Activated T-cell treated with anti-CD3 and anti-CD28 coated beads, Interleukin-2, amount 50 U/mL, for 24 hours (primary cell): ENCODE data around the gene LAMA1.

Experiments
- DNase-seq: peaks from one replicate; pipeline ENCODE4 v3.0.0-alpha.2; 2020
- H3K27ac Mint-ChIP-seq: 2 replicates; pipeline ENCODE4 v1.8.0; 2020; ENCODE audit warnings: mild to moderate bottlenecking, mixed read lengths
- H3K27me3 Mint-ChIP-seq: 2 replicates; pipeline ENCODE4 v1.8.0; 2020; ENCODE audit warnings: mixed read lengths
- H3K36me3 Mint-ChIP-seq: 2 replicates; pipeline ENCODE4 v1.8.0; 2020; ENCODE audit warnings: low read depth, mixed read lengths
- H3K4me1 Mint-ChIP-seq: 2 replicates; pipeline ENCODE4 v1.8.0; 2020; ENCODE audit warnings: low read depth, mixed read lengths
- H3K4me3 Mint-ChIP-seq: 2 replicates; pipeline ENCODE4 v1.8.0; 2020; ENCODE audit warnings: mild to moderate bottlenecking, moderate library complexity, mixed read lengths
- H3K9me3 Mint-ChIP-seq: 2 replicates; pipeline ENCODE4 v1.8.0; 2020; ENCODE audit warnings: mixed read lengths

LAMA1 gene

GRCh38 chr18:7084080-7085065 lies 33.2 kb downstream of the LAMA1 start:
- no peak for DNase-seq
- H3K4me3 Mint-ChIP-seq, result no peak overlapping the region

DNA sequence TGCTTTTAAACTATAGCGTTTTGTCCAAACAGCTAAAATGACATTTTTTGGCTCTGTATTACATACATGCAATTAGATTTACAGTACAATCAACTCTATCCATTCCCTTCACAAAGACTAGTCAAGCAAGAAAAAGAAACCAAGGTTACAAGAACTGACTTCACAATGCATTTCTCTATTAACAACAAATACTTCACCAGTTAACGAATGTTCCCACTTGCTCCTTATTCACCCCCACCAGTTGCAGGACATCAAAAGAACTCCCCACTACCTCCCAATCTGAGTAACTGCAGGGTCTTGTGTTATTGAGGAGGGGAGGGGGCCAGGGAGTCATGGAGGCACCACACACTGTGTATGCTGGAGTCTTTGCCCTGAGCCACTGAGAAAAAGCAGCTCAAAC lies 34.9 kb downstream of the LAMA1 start:
- Mint-ChIP-seq H3K36me3 (no peaks in the 10 kb centered on the region), H3K9me3 (no peaks in the 10 kb centered on the region), H3K27me3 (no peaks in the 10 kb centered on the region), H3K27ac (no peak overlapping the region), H3K4me3 (no peak overlapping the region), H3K4me1 (no peaks in the 10 kb centered on the region)
- no peak for DNase-seq

More at GRCh38 chr18:7084080-7085065, 33.2 kb downstream of the LAMA1 start:
- Mint-ChIP-seq H3K36me3 (no peaks in the 10 kb centered on the region), H3K4me1 (no peaks in the 10 kb centered on the region), H3K27ac (no peak overlapping the region), H3K9me3 (no peaks in the 10 kb centered on the region), H3K27me3 (no peaks in the 10 kb centered on the region)

- H3K27me3 Mint-ChIP-seq, result no peaks in the 10 kb centered on the region
- no peak overlapping the region for H3K4me3 Mint-ChIP-seq
- DNase-seq, result no peak
- no peaks in the 10 kb centered on the region for H3K36me3 Mint-ChIP-seq
- no peaks in the 10 kb centered on the region for H3K4me1 Mint-ChIP-seq
- H3K9me3 Mint-ChIP-seq, result no peaks in the 10 kb centered on the region
- H3K27ac Mint-ChIP-seq, result no peak overlapping the region
These were observed 38.4 kb downstream of the LAMA1 start for GRCh38 chr18:7079231-7079630.

- no peak overlapping the region for H3K27ac Mint-ChIP-seq
- no peak for DNase-seq
- no peaks in the 10 kb centered on the region for H3K36me3 Mint-ChIP-seq
- H3K9me3 Mint-ChIP-seq, result no peaks in the 10 kb centered on the region
- H3K4me3 Mint-ChIP-seq, result no peak overlapping the region
- no peaks in the 10 kb centered on the region for H3K27me3 Mint-ChIP-seq
- H3K4me1 Mint-ChIP-seq, result no peaks in the 10 kb centered on the region
These were observed 45.0 kb downstream of the LAMA1 start for GRCh38 chr18:7072593-7072992.

DNA sequence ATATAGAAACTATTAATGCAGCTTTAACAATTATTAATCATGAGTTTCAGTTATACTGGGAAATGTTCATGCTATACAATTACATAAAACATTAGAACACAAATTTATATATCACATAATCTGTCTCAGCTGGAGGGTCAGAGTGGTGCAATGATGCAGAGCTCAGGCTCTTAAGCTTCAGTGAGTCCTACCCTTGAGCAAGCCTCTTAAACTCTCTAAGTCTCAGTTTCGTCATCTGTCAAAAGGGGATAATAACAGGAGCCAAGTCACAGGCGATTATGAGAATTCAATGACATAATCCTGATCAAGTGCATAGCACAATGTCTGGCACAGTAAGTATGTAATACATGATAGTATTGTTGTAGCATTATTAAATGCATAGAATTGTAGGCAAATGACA lies 46.0 kb downstream of the LAMA1 start:
- no peak overlapping the region for H3K4me3 Mint-ChIP-seq
- no peaks in the 10 kb centered on the region for H3K36me3 Mint-ChIP-seq

GRCh38 chr18:7070466-7070865 lies 47.1 kb downstream of the LAMA1 start:
- no peak for DNase-seq
- H3K9me3 Mint-ChIP-seq, result no peaks in the 10 kb centered on the region
- no peaks in the 10 kb centered on the region for H3K4me1 Mint-ChIP-seq
- no peaks in the 10 kb centered on the region for H3K36me3 Mint-ChIP-seq
- no peak overlapping the region for H3K4me3 Mint-ChIP-seq
- no peak overlapping the region for H3K27ac Mint-ChIP-seq
- H3K27me3 Mint-ChIP-seq, result no peaks in the 10 kb centered on the region

More for the DNA sequence above, 46.0 kb downstream of the LAMA1 start:
- Mint-ChIP-seq H3K27ac (no peak overlapping the region), H3K9me3 (no peaks in the 10 kb centered on the region), H3K27me3 (no peaks in the 10 kb centered on the region), H3K4me1 (no peaks in the 10 kb centered on the region)
- DNase-seq, result no peak

DNA sequence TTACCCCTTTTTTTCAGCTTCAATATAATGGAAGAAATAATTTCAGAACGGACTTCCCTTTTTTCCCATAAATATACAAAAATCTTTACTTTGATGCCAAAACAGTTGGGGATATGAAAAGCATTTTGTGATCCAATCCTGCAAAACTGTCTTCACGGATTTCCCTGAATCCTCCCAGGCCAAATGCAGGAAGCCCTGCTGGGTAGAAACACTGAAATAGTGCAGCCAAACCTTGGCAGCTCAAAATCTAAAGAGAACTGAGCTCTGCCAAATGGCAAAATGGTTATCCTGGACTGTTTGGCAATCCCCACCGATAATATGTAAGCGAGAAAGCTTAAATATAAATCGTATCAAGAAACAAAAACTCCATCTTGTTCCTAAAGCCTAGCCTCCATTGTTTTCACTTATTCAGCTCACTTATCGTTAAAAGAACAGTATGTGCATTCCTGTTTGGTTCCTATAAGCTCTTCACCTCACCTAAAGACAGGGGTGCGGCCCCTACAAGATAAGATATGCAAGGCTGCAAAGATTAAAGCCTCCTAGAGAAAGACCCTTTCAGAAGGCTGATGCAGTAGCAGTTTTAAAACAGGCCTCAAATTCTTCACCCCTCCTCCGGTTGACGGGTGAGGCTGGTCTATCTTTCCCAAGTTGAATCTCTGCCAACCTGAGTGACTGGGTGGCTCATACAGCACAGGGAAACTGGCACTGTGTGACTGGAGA lies 48.6 kb downstream of the LAMA1 start:
- Mint-ChIP-seq H3K9me3 (no peaks in the 10 kb centered on the region), H3K4me1 (no peaks in the 10 kb centered on the region), H3K36me3 (no peaks in the 10 kb centered on the region)

GRCh38 chr18:7066965-7067555 lies 50.5 kb downstream of the LAMA1 start:
- no peak for DNase-seq
- no peaks in the 10 kb centered on the region for H3K4me1 Mint-ChIP-seq
- no peak overlapping the region for H3K4me3 Mint-ChIP-seq
- no peaks in the 10 kb centered on the region for H3K36me3 Mint-ChIP-seq
- no peaks in the 10 kb centered on the region for H3K9me3 Mint-ChIP-seq
- H3K27me3 Mint-ChIP-seq, result peaks cover 2% of the 10 kb centered on the region
- no peak overlapping the region for H3K27ac Mint-ChIP-seq

More for the DNA sequence above, 48.6 kb downstream of the LAMA1 start:
- no peak for DNase-seq
- Mint-ChIP-seq H3K27ac (no peak overlapping the region), H3K4me3 (no peak overlapping the region), H3K27me3 (no peaks in the 10 kb centered on the region)

GRCh38 chr18:7065736-7066135 lies 51.9 kb downstream of the LAMA1 start:
- H3K36me3 Mint-ChIP-seq, result no peaks in the 10 kb centered on the region
- H3K9me3 Mint-ChIP-seq, result no peaks in the 10 kb centered on the region
- H3K4me3 Mint-ChIP-seq, result no peak overlapping the region
- no peaks in the 10 kb centered on the region for H3K4me1 Mint-ChIP-seq
- peaks cover 2% of the 10 kb centered on the region for H3K27me3 Mint-ChIP-seq
- no peak for DNase-seq
- H3K27ac Mint-ChIP-seq, result no peak overlapping the region

DNA sequence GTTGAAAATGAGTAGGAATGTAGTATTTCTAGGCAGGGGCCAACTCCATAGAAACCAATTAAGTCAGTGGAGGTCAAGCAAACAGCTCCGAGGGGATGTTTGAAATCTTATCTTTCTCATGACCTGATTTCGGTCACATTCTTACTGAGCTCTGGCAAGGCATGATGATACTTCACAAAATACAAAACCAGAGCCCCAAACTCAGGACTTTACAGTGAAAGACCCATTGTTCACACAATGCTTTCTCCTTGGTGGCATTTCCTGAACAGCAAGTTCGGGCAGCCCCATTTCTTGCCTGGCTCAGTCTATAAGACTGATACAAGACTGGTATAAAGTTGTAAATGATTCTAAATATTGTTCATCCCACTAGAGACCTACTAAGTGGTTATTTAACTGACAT lies 53.3 kb downstream of the LAMA1 start:
- peaks cover 2% of the 10 kb centered on the region for H3K27me3 Mint-ChIP-seq
- no peaks in the 10 kb centered on the region for H3K4me1 Mint-ChIP-seq
- no peak overlapping the region for H3K27ac Mint-ChIP-seq
- no peak for DNase-seq
- no peaks in the 10 kb centered on the region for H3K36me3 Mint-ChIP-seq
- H3K9me3 Mint-ChIP-seq, result peaks cover 2% of the 10 kb centered on the region
- no peak overlapping the region for H3K4me3 Mint-ChIP-seq

- Mint-ChIP-seq H3K27ac (no peak overlapping the region), H3K27me3 (peaks cover 2% of the 10 kb centered on the region), H3K36me3 (no peaks in the 10 kb centered on the region), H3K9me3 (peaks cover 5% of the 10 kb centered on the region), H3K4me1 (no peaks in the 10 kb centered on the region), H3K4me3 (no peak overlapping the region)
- DNase-seq, result no peak
These were observed 54.8 kb downstream of the LAMA1 start for GRCh38 chr18:7062811-7063210.

DNA sequence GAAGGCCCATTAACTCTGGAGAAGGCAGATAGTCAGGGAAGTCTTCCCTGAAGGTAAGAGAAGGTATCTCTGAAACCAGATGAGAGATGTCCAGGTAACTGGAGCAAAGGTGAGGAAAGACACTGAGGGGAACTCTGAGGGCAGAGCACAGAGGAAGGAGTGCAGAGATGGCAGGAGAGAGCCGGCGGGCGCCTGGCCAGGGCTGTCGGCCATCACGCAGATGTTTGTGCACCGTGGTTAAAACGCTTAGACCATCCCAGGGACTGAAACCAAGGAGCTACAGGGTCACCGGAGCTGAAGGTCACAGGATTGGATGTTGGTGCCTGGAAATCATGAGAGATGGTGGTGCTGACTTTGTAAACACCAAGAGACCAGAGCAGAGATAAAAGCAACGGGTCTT lies 55.4 kb downstream of the LAMA1 start:
- Mint-ChIP-seq H3K27me3 (peaks cover 2% of the 10 kb centered on the region), H3K27ac (no peak overlapping the region), H3K36me3 (no peaks in the 10 kb centered on the region), H3K9me3 (peaks cover 5% of the 10 kb centered on the region), H3K4me1 (no peaks in the 10 kb centered on the region), H3K4me3 (no peak overlapping the region)
- DNase-seq, result no peak

- H3K27me3 Mint-ChIP-seq, result peaks cover 2% of the 10 kb centered on the region
- H3K9me3 Mint-ChIP-seq, result peaks cover 11% of the 10 kb centered on the region
- H3K4me3 Mint-ChIP-seq, result no peak overlapping the region
- no peak for DNase-seq
- no peak overlapping the region for H3K27ac Mint-ChIP-seq
- H3K4me1 Mint-ChIP-seq, result no peaks in the 10 kb centered on the region
- no peaks in the 10 kb centered on the region for H3K36me3 Mint-ChIP-seq
These were observed 58.3 kb downstream of the LAMA1 start for GRCh38 chr18:7059276-7059675.

- H3K27me3 Mint-ChIP-seq, result no peaks in the 10 kb centered on the region
These were observed 61.6 kb downstream of the LAMA1 start for GRCh38 chr18:7056026-7056425.

GRCh38 chr18:7049951-7050350 lies 67.6 kb downstream of the LAMA1 start:
- Mint-ChIP-seq H3K36me3 (no peaks in the 10 kb centered on the region), H3K4me1 (no peaks in the 10 kb centered on the region), H3K27me3 (no peaks in the 10 kb centered on the region), H3K9me3 (peaks cover 2% of the 10 kb centered on the region), H3K4me3 (no peak overlapping the region), H3K27ac (no peak overlapping the region)
- DNase-seq, result no peak

More at GRCh38 chr18:7056026-7056425, 61.6 kb downstream of the LAMA1 start:
- Mint-ChIP-seq H3K4me3 (no peak overlapping the region), H3K27ac (no peak overlapping the region), H3K4me1 (no peaks in the 10 kb centered on the region), H3K9me3 (peaks cover 11% of the 10 kb centered on the region), H3K36me3 (no peaks in the 10 kb centered on the region)
- DNase-seq, result no peak
